Fibroblast of pulmonary artery (primary cell): Measurements from ENCODE around the gene PRKAR1B.

Experiments used
- DNase-seq: peaks from one replicate; pipeline ENCODE4 v3.0.0-alpha.2; 2010; ENCODE audit warnings: low read depth
- H3K4me3 ChIP-seq: replicated peaks from 2 replicates; pipeline ENCODE4 v1.5.1; 2011; ENCODE audit warnings: low read depth, mild to moderate bottlenecking, control low read depth, low read length, moderate library complexity
- CTCF ChIP-seq: IDR thresholded peaks from 2 replicates; pipeline ENCODE4 v1.5.1; 2011; ENCODE audit warnings: mild to moderate bottlenecking, control low read depth, low read length, inconsistent platforms; ENCODE audit errors: missing control alignments

Gene PRKAR1B

DNA sequence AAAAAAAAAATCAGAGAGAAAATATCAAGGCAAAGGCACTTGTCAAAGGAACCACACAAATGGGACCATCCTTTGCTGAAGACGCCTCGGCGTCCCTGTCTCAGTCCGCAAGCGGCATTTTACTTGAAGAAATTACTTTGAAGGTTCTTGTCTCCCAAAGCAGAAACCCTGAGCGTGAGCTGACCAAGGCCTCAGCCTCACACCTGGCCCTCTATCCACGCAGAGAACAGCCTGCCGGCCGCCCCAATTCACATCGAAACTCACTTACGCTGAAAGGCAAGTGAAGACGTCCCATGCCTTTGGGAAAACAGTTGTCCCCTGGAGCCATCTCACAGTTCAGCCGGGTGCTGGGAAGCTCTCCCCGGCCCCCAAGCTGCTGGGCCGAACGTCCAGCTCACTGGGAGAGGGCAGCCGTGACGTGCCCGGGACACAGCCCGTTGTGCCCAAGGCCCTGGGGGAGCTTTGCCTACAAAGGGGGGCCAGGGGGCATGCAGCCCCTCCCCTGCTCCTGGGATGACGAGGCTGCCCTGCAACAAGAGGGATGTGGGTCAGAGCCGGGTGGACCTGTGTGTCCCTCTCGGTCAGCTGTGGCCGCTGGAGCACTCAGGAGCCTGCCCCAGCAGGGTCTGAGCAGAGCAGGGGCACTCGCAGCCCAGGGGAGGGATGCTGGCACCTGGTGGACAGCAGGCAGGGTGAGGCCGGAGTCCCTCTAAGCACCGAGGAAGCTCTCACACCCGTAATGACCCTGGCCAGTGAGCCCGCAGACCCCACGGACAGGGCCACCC lies 157.8 kb downstream of the PRKAR1B start:
- DNase-seq, result no peak
- H3K4me3 ChIP-seq, result no peak overlapping the region
- no peak for TF ChIP-seq CTCF

DNA sequence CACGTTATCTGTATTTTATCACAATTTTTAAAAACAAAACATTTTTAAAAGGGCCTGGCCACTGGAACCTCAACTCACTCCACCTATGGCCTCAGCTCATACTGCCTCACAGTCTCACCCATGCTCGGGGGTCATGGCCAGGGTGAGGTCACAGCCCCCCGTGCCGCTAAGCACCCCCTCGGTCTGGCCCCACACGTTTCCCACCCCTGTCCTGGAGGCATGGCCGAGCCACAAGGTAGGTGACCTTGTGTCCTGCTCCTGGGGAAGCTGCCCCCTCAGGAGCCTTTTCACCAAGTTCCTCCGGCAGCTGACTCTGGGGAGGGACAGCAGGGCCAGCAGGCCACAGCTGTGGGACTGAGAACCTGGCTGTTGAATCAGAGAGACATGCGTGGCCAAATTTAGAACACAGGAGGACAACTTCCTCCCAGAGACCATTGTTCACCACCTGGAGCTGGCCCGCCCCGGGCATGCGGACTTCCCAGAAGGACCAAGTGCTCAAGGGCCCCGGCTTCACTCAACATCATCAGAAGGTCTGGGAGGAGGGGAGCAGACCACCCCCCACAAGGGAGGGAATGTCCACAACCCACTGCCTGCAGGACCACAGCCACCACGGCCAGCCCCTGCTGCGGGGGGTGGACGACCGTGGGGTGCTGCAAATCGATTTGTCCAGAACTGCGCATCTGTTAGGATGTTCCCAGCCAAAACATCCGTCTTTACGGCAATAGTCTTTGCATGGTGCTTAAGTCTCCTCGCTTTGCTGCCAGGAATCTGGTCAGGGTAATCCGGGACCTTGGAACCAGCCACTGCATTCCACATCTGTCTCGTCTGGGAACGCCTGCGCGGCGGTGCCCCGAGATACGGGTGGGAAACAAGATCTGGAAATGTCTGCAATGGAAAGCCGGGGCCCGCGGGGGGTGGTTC lies 158.8 kb downstream of the PRKAR1B start:
- TF ChIP-seq CTCF, result no peak
- peak; percentile 61 for DNase-seq
- H3K4me3 ChIP-seq, result no peak overlapping the region

- no peak for TF ChIP-seq CTCF
- H3K4me3 ChIP-seq, result no peak overlapping the region
- no peak for DNase-seq
These were observed 159.7 kb downstream of the PRKAR1B start for GRCh38 chr7:567305-567883.

GRCh38 chr7:566100-566499 lies 161.0 kb downstream of the PRKAR1B start:
- H3K4me3 ChIP-seq, result no peak overlapping the region
- DNase-seq, result no peak
- TF ChIP-seq CTCF, result no peak

DNA sequence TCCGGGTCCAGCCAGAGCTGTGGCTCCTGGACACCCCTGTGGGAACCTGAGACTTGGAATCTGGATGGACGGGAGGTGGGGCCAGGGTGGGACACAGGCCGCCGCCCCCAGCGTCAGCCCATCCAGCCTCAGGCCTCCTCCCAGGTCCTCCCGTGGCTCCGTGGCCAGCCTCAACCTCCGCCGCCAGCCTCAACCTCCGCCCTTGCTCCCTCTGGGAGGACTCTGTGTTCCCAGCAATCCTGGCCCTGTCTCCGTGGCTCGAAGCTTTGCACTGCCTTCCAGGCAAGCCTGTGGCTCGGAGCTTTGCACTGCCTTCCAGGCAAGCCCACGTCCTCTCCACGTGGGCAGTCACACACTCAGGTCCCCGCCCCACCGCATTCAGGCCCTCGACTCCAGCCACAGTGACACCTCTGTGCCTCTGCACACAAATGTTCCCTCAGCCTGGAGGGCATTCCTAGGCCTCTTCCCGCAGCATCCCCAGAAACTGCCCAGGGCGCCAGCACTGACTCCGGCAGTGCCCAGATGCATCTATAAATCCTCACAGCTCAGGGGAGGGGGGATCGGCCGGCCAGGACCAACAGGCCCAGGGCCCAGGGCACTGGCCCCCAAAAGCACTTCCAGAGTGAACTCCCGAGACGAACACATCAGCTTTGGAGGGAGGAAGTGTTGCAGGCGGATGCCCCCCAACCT lies 162.8 kb downstream of the PRKAR1B start:
- H3K4me3 ChIP-seq, result no peak overlapping the region
- no peak for DNase-seq
- TF ChIP-seq CTCF, result no peak

DNA sequence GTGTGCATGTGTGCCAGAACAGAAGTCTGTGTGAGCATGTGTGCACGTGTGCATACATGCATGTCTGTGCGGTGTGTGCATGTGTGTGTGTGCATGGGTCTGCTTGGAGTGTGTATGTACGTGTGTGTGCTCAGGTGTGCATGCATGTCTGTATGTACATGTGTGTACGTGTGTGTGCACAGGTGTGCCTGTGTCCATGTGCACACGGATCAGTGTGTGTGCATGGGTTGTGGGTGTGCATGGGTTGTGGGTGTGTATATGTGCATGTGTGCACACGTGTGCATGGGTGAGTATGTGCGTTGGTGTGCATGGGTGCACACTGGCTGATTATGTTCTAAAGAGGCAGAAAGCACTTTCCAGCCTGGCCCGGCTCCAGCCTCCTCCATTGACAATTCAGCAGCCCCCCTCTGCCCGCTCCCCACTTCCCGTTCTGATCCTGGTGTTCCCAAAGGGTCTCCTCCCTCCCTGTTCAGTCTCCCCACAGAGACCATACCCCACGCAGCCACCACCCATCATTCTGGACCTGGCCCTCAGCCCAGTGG lies 163.4 kb downstream of the PRKAR1B start:
- no peak for DNase-seq
- H3K4me3 ChIP-seq, result no peak overlapping the region
- TF ChIP-seq CTCF, result no peak
